CD4-positive, alpha-beta T cell (primary cell): ENCODE results near the gene OR5D13. TPM values are rescaled to one million over a fixed set of nuclear protein-coding genes. Genes with fewer than 3 reads are reported as not detected.

ENCODE experiments used
- ATAC-seq: fragments of 200-7000 bp; cut with Tn5 transposase; one replicate; pipeline ENCODE4 v1.10.0; 2022; ENCODE audit warnings: mild to moderate bottlenecking; ENCODE audit not compliant: poor library complexity
- CTCF ChIA-PET: fragments of 350-600 bp; sonication (Branson Sonifier 250); formaldehyde crosslinking; loops from one replicate; lab custom pipeline; 2021; ENCODE audit warnings: antibody characterized with exemption, inconsistent platforms; lab: Charles Lee
- POLR2A ChIA-PET: fragments of 350-600 bp; sonication (Branson Sonifier 250); formaldehyde crosslinking; loops from one replicate; lab custom pipeline; 2021; ENCODE audit warnings: antibody characterized with exemption, inconsistent platforms; lab: Charles Lee
- DNase-seq, 14 experiments: peaks; one replicate each; pipeline ENCODE4 v3.0.0-alpha.2; 2013 to 2020; ENCODE audit warnings: mixed read lengths in 2 of 14
- H3K27ac ChIP-seq, 2 donors: one replicate each; pipeline versions ENCODE4 v1.5.1 to v1.7.0; 2013; ENCODE audit warnings: low read length in 2 of 2, low read depth in 1 of 2, mild to moderate bottlenecking in 1 of 2
- H3K27me3 ChIP-seq, 2 experiments: 1 replicate in 1 of 2; 2 replicates in 1 of 2; pipeline versions ENCODE4 v1.6.1 to v1.7.0; 2013; ENCODE audit warnings: low read length in 2 of 2, control low read depth in 1 of 2, mild to moderate bottlenecking in 1 of 2, moderate library complexity in 1 of 2; ENCODE audit not compliant: insufficient read depth in 2 of 2, control insufficient read depth in 1 of 2
- H3K36me3 ChIP-seq: one replicate; pipeline ENCODE4 v1.6.1; 2013; ENCODE audit warnings: low read length, control low read depth; ENCODE audit not compliant: insufficient read depth
- H3K4me1 ChIP-seq: one replicate; pipeline ENCODE4 v1.6.1; 2013; ENCODE audit warnings: low read length, control low read depth; ENCODE audit not compliant: insufficient read depth
- H3K4me3 ChIP-seq: one replicate; pipeline ENCODE4 v1.5.1; 2013; ENCODE audit warnings: mild to moderate bottlenecking, low read length, moderate library complexity
- H3K9me3 ChIP-seq, 2 experiments: 1 replicate in 1 of 2; 2 replicates in 1 of 2; pipeline versions ENCODE4 v1.6.1 to v1.7.0; 2013; ENCODE audit warnings: low read length in 2 of 2, mild to moderate bottlenecking in 2 of 2, control low read depth in 1 of 2, moderate library complexity in 1 of 2; ENCODE audit not compliant: control insufficient read depth in 1 of 2, insufficient read depth in 1 of 2
- H3K27ac Mint-ChIP-seq: one replicate; pipeline ENCODE4 v1.8.0; 2020; ENCODE audit warnings: mixed read lengths
- H3K27me3 Mint-ChIP-seq: one replicate; pipeline ENCODE4 v1.8.0; 2021; ENCODE audit warnings: mixed read lengths
- H3K36me3 Mint-ChIP-seq: one replicate; pipeline ENCODE4 v1.8.0; 2021; ENCODE audit warnings: low read depth, mixed read lengths
- H3K4me1 Mint-ChIP-seq: one replicate; pipeline ENCODE4 v1.8.0; 2021; ENCODE audit warnings: low read depth, mixed read lengths
- H3K4me3 Mint-ChIP-seq: one replicate; pipeline ENCODE4 v1.8.0; 2020; ENCODE audit warnings: mild to moderate bottlenecking, mixed read lengths
- H3K9me3 Mint-ChIP-seq: one replicate; pipeline ENCODE4 v1.8.0; 2020; ENCODE audit warnings: mixed read lengths
- CTCF ChIP-seq: fragments of 200-600 bp; IDR thresholded peaks from one replicate; pipeline ENCODE4 v1.8.0; 2022; ENCODE audit warnings: antibody characterized with exemption, mild to moderate bottlenecking
- intact Hi-C, 2 experiments: fragments of 100-400 bp; cut with DNase I in 1 of 2; cut with micrococcal nuclease in 1 of 2; formaldehyde crosslinking; loops; one replicate each; pipeline versions ENCODE4 v1.15.1 to v1.9.0; 2023 to 2025; cut with DNase I, micrococcal nuclease
- total RNA-seq, 174 experiments: library from RNA in 2 of 174; stranded (reverse) in 2 of 174; gene quantifications; one replicate each; pipeline ENCODE4 v1.2.3 and lab custom pipeline; 2021 to 2026

Gene OR5D13
- total RNA-seq, 2 experiments from 2014 or later, result not detected

GRCh38 chr11:55806248-55806647, 33.0 kb downstream of the OR5D13 start:
- no peaks in the 10 kb centered on the region for H3K27me3 Mint-ChIP-seq
- no peak for TF ChIP-seq CTCF

GRCh38 chr11:55811067-55811466, 37.8 kb downstream of the OR5D13 start, which contains the start of gene OR5L1:
OR5L1 (plus strand) TSS chr11:55811367; CDS start chr11:55811467, 100 bp downstream.
- H3K4me1 ChIP-seq, result no peaks in the 10 kb centered on the region
- POLR2A ChIA-PET, result no interaction called here
- Mint-ChIP-seq H3K9me3 (peaks cover 28% of the 10 kb centered on the region), H3K4me3 (no peak within 1 kb of the TSS), H3K4me1 (no peaks in the 10 kb centered on the region), H3K36me3 (no peaks in the 10 kb centered on the region), H3K27me3 (no peaks in the 10 kb centered on the region), H3K27ac (no peak within 1 kb of the TSS)
- no peaks in the 10 kb centered on the region for H3K36me3 ChIP-seq
- ATAC-seq (no peak), DNase-seq (no peak)
- CTCF ChIA-PET, result no interaction called here
- TF ChIP-seq CTCF, result no peak
- no peak within 1 kb of the TSS for H3K4me3 ChIP-seq
- H3K9me3 ChIP-seq, result peaks cover 0 to 8% of the 10 kb centered on the region in 2 experiments
- intact Hi-C loops, result no loop called here
- no peak within 1 kb of the TSS for H3K27ac ChIP-seq
- H3K27me3 ChIP-seq, result no peaks in the 10 kb centered on the region

More at GRCh38 chr11:55806248-55806647, 33.0 kb downstream of the OR5D13 start:
- Histone ChIP-seq H3K9me3 (peaks cover 5 to 7% of the 10 kb centered on the region in 2 experiments), H3K27ac (no peak overlapping the region), H3K4me3 (no peak overlapping the region), H3K36me3 (no peaks in the 10 kb centered on the region), H3K27me3 (no peaks in the 10 kb centered on the region), H3K4me1 (no peaks in the 10 kb centered on the region)
- no peak for ATAC-seq
- POLR2A ChIA-PET, result no interaction called here
- no peak overlapping the region for H3K4me3 Mint-ChIP-seq
- no peaks in the 10 kb centered on the region for H3K36me3 Mint-ChIP-seq
- intact Hi-C loops, result no loop called here
- no peak overlapping the region for H3K27ac Mint-ChIP-seq
- peaks cover 26% of the 10 kb centered on the region for H3K9me3 Mint-ChIP-seq
- H3K4me1 Mint-ChIP-seq, result no peaks in the 10 kb centered on the region
- DNase-seq, result no peak
- CTCF ChIA-PET, result no interaction called here

- no peak for TF ChIP-seq CTCF
Observed at GRCh38 chr11:55819330-55819729, 46.1 kb downstream of the OR5D13 start, which contains the start of gene OR5D18. OR5D18 (plus strand) TSS chr11:55819630; CDS start chr11:55819630, 0 bp downstream.

More at GRCh38 chr11:55819330-55819729, 46.1 kb downstream of the OR5D13 start, which contains the start of gene OR5D18:
- Mint-ChIP-seq H3K9me3 (peaks cover 23% of the 10 kb centered on the region), H3K36me3 (no peaks in the 10 kb centered on the region), H3K27me3 (no peaks in the 10 kb centered on the region), H3K4me1 (no peaks in the 10 kb centered on the region), H3K27ac (no peak within 1 kb of the TSS), H3K4me3 (no peak within 1 kb of the TSS)
- ChIA-PET POLR2A (no interaction called here), CTCF (no interaction called here)
- H3K27me3 ChIP-seq, result no peaks in the 10 kb centered on the region
- H3K27ac ChIP-seq, result no peak within 1 kb of the TSS
- peaks cover 0 to 11% of the 10 kb centered on the region in 2 experiments for H3K9me3 ChIP-seq
- ATAC-seq, result no peak
- H3K4me3 ChIP-seq, result no peak within 1 kb of the TSS
- no peaks in the 10 kb centered on the region for H3K36me3 ChIP-seq
- no peaks in the 10 kb centered on the region for H3K4me1 ChIP-seq
- no peak for DNase-seq
- intact Hi-C loops, result no loop called here

Other genes starting within 250 kb of the OR5D13 start
- gene OR4C15, start 219.0 kb upstream of the OR5D13 start, total RNA-seq, result not detected
- gene OR4C16, start 201.3 kb upstream of the OR5D13 start, total RNA-seq, result not detected
- not detected for gene OR4C11, start 165.8 kb upstream of the OR5D13 start, total RNA-seq
- gene OR4P4, start 138.3 kb upstream of the OR5D13 start, total RNA-seq, result not detected
- not detected for gene OR4S2, start 125.1 kb upstream of the OR5D13 start, total RNA-seq
- gene OR4C6, start 111.2 kb upstream of the OR5D13 start, total RNA-seq, result not detected
- gene OR5D14, start 22.1 kb downstream of the OR5D13 start, total RNA-seq, result not detected
- gene OR5L1, start 37.9 kb downstream of the OR5D13 start, total RNA-seq, result not detected
- not detected for gene OR5D18, start 46.2 kb downstream of the OR5D13 start, total RNA-seq
- not detected for gene OR5L2, start 53.8 kb downstream of the OR5D13 start, total RNA-seq
- not detected for gene OR5D16, start 65.3 kb downstream of the OR5D13 start, total RNA-seq
- not detected for gene TRIM51, start 109.9 kb downstream of the OR5D13 start, total RNA-seq
- gene OR5W2, start 141.1 kb downstream of the OR5D13 start, total RNA-seq, result not detected
- gene OR5I1, start 163.0 kb downstream of the OR5D13 start, total RNA-seq, result not detected
- not detected for gene OR10AG1, start 196.5 kb downstream of the OR5D13 start, total RNA-seq
- not detected for gene OR5F1, start 221.2 kb downstream of the OR5D13 start, total RNA-seq